Measurements from ENCODE around the gene SHLD1.

The SHLD1 gene

DNA sequence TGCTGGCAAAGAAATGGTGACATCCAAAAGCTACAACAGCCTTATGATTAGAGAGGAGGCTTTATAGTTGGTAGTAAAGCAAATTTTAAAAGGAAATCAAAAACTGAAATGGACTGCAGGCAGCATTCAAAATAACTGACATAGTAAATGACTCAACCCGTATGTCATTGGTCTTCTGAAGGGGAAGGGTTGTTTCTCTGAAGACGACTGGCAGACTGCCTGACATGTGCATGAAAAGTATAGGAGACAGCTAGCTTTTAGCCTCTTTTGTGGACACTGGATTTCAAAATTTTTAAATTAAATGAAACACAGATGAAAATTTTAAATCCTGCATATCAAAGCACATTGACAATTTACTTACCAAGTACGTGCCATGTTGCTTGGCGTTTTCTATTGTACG is 109.4 kb downstream of the SHLD1 start:
- no peak for DNase-seq

DNA sequence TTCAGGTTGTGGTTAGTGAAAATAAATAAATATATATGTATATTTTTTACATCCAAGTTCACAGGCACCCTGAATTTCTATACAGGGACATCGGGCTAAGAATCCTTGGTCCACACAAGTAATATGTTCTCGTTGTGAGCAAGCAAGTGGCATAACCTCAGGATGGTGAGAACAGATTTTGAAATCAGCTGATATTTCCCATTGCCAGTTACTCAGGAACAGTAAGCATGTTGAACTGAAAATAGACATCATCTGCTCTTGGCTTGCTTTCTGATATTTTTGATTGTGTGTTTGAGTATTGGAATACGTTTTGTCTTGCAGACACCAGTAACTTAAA is 112.5 kb downstream of the SHLD1 start:
- no peak for DNase-seq

DNA sequence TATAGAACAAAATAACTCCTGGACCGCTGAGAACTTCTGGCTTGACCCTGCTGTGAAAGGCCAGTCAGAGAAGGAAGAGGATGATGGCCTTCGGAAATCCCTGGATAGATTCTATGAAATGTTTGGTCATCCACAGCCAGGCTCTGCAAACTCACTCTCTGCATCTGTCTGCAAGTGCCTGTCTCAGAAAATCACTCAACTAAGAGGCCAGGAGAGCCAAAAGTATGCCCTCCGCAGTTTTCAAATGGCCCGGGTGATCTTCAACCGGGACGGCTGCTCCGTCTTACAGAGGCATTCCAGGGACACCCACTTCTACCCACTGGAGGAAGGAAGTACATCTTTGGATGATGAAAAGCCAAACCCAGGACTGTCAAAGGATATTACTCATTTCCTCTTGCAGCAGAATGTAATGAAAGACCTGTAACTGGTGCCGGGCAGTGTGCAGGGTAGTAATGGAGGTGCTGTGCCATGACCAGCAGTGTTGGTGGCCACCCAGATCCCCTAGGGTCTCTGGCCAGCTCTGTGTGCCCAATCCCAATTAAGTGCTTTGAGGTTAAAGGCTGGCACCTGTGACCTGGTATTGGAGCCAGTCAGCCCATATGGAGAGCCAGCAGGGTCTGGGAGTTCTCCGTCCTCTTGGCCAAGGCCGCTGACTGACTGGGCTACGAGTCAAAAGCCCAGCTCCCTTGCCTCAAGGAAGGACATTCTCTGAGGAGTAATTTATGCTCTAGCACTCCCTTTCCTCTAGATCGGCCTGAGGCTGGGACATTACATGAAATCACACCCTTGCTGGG is 113.0 kb downstream of the SHLD1 start:
- no peak for DNase-seq

DNA sequence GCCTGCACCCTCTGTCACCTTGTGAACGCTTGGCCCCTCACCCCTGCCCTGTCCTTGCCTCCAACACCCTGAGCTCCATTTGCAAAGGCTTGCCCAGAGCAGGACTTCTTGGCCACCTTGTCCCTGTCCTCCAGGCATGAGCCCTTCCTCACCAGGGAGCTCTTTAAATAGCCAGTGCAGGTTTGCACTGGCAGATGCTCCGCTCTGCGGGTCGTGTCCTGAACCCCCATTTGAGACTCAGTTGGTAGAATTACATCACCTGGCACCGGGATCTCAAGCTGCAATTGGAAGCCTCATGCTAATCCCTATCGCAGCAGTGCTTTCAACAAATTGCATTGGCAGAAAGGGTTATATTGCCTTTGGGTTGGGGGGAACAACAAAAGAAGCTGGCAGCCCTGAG is 114.2 kb downstream of the SHLD1 start:
- no peak for DNase-seq

DNA sequence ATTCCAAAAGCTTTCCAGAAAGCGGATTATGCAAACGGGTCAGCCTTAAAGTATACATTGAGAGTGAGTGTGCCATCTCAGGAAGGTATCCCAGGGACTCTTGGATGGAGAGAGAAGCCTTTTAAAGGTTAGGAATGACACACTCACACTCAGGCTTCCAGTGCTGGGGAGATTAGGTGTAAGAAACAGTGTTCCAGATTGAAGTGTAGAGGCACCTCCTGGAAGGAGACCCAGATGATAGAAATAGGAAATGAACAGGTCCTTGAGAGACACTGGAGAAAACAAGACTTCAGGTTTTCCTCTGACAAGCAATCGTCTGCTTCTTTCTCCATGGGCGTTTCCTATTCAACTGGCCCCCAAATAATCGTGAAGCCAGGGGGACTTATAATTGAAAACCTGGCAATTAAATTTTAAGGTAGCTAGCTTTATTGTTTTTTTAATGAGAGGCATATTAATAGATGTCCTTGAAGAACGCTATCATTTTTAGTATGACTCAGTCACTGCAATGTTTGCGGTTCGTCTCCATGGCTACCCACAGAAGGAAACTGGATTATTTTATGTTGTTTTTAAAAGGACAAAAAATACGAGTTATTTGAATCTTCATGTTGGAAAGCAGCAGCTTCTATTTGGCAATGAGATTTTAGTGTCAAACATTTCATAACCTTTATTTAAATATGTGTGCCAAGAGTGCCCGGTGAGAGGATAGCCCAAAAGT is 114.8 kb downstream of the SHLD1 start:
- no peak for DNase-seq

DNA sequence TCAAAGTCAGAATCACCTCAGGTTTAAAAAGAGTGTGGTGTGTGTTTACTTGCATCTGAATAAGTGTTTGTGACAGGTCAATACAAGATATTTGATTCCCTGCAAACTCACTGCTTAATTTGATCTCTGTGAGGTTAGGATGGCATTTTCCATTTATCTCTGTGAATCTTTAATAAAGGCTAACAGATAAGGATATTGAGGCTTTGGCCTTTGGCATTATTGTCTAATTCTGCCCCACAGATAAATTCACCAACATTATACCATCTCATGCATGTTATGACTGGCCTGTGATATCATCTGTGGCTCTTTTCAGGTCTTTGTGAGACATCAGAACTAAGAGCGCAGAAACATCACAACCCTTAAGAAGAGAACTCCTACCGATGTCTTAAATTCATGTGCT is 115.4 kb downstream of the SHLD1 start:
- DNase-seq: no peak

DNA sequence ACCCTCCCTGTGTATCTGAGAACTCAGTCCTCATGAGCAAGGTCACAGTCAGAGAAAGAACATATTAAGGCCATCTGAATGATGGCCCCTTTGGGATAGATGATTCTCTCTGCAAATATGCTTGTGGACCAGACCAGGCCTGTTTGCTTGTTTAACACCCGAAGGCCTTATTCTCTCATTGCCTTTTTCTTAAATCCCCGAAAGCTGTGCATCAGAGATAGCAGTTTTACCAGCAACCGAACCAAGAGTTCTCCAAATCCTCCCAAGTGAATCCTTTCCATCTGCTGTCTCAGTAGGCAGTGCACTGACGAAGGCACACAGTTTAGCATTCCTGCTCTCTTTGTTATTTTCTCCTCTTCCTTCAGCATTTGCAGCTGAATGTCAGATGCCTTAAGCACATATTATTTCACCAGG is 120.4 kb downstream of the SHLD1 start:
- DNase-seq: no peak

DNA sequence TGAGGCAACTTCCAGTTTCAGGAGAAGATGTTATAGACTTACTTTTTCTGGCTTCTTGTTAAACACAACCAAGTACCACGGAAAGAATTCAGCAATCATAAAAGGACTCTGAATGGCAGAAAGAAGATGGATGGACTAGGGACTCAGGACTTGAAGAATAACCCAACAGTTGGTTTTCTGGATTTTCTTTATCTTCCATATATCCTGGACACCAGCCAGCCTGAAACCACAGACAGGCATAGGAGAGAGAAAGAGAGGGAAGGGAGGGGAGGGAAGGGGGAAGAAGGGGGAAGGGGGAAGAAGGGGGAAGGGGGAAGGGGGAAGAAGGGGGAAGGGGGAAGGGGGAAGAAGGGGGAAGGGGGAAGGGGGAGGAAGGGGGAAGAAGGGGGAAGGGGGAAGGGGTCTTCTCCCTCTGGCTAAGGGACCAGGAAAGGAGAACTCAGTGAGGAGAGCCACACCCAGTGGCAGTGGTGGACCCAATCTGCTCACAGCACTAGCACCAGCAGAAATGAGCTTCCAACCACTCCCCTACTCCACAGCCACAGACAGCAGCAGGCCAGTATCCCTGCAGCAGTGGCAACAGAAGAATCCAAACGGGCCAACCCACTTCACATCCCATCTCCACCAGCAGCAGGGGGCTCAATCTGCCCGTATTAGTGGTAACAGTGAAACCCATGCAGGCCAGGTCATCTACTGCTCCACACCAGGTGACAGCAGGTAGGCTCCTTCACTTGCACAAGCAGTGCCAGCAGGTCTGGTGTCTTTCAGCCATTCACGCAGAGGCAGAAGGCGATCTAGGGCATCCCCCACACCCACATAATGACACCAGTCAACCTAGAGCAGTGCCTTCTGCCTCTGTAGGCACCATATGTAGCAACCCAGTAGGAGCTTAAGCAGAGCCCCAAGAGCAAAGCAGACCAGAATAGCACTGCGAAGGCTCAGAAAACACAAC is 121.5 kb downstream of the SHLD1 start:
- no peak for DNase-seq

DNA sequence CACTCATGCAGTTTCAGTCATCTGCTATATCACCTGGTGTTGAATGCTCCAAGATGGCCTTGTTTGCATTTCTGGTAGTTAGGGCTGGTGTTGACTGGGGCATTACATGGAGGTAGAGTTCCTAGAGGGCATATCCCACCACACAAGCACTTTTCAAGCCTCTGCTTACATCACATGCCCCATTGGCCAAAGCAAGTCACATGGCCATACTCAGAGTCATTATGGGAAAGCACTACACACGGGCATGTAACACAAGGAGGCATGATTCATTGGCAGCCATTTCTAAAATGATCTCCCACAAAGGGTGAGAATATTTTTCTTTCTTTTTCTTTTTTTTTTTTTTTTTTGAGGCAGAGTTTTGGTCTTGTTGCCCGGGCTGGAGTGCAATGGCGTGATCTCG is 126.9 kb downstream of the SHLD1 start:
- no peak for DNase-seq

DNA sequence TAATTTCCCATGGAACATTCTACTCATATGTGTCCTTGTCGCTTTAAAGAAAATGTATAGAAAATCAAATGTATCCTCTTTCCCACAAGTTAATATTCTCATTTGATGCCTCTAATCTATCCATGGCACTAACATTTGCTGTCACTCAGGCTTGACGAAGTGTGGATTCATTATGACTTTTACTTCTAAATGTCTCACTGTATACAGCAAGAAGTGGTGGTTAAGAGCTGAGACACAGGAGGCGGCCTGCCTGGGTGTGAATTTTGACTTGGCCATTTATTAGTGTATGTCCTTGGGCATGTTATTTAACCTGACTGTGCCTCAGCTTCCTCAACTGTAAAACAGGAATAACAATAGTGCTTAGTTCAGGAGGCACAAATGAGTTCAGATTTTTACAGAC is 130.1 kb downstream of the SHLD1 start:
- no peak for DNase-seq

DNA sequence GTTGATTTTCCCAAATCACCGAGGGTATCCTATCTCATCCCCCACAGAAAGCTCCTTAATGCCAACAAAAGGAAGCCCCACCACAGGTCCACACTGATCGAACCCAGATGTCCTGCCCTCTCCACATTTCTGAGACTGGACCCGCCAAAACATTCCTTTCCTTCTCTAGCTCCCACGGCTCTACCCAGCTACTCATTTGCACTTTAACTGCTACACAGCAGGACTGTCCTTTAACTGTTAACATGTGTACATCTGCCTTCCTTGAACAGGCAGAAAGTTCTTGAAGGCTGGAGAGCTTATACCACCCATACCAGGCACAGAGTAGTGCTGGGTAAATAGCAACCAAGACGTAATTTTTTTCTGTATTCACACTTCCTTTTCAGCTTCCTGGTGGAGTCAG is 131.5 kb downstream of the SHLD1 start:
- DNase-seq: no peak

DNA sequence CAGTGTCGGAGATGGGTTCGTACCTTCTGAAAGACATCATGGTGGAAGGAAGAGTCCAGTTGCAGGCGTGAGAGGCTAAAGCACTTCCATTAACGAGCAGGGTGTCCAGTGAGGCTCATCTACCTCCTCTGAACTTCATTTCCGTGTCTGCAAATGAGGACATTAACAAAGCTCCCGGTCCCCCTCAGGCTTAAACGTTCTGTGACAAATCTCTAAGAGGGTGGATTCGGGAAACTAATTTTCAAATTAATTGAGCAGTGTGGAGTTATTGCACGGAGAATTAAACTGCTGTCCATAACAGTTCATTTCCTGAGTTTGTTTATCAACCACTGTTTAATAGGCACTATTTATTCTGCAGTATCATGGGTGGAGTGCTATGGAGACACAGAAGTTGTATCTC is 132.0 kb downstream of the SHLD1 start:
- DNase-seq: no peak

DNA sequence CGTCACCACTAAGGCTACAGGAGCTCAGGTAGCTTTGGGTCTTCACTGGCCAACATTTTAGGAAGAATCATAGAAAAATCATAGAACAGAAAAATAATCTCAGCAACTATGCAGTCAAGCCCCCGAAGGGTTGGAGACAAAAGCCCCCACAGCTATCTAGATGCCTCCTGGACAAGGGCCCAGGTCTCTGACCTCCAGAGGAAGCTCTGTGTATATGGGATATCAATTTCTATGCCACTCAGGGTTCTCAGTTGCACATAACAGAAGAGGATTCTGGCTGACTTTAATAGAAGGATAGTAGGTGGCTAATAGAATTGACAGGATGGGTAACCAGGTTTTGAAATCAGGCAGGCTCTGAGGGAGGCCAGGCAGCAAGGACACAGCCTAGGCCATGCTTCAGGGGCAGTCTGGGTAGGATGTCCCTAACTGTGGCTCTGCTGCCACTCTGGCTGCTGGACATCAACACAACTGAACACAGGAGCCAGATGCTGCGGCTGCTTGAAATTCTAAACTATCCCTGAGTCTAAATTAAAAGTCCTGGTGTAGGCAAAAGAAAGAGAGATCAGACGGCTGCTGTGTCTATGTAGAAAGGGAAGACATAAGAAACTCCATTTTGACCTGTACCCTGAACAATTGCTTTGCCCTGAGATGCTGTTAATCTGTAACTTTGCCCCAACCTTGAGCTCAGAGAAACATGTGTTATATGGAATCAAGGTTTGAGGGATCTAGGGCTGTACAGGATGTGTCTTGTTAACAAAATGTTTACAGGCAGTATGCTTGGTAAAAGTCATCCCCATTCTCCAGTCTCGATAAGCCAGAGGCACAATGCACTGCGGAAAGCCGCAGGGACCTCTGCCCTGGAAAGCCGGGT is 134.5 kb downstream of the SHLD1 start:
- DNase-seq: no peak

DNA sequence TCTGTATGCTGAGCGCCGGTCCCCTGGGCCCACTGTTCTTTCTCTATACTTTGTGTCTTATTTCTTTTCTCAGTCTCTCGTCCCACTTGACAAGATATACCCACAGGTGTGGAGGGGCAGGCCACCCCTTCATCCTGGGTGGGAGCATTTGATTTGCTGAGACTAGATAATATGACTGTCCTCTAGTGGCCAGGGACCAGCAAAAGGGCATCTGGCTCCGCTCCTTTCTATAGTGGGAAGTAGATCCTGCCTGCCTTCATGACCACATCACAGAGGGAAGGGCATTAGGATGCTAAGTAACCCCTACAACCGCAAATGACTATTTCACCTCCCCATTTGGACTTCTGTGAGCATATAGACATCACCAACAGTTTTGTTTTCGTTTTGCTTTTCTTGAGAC is 135.7 kb downstream of the SHLD1 start:
- DNase-seq: no peak

DNA sequence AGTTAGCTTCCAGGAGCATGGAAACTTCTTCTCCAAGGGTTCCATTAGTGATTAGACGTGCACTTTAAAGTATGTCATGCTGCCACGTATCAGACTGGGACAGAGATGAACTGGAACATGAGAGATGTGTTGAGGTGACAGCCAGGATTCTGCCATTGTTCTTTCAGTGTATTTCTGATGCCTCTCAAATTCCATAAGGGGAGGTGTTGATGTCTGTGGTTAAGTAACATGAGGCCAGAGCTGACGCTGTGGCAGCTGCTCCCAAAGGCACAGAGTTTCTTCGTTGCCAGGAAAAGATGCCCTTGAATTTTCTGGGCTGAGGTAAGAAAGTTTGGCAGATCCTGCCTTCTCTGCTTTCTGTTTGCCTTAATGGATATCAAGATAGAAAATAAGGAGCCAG is 136.6 kb downstream of the SHLD1 start:
- no peak for DNase-seq

DNA sequence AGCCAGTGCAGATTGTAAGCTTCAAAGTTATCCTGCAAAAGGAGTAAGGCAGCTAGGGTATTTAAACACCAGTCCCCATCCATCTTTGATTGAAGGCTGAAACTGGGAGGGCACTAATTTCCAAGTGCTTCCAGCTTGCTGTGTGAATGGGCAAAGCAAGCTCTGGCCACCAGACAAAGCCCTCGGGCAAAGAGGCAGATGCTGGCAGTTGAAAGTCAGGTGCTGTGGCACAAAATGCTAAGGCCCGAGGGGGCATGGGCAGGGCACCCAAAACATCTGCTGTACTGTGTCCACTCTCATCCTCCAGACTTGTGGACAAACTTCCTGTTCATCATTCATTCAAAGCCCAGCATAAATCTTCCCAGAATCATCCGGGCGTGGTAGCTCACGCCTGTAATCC is 137.2 kb downstream of the SHLD1 start:
- DNase-seq: no peak

DNA sequence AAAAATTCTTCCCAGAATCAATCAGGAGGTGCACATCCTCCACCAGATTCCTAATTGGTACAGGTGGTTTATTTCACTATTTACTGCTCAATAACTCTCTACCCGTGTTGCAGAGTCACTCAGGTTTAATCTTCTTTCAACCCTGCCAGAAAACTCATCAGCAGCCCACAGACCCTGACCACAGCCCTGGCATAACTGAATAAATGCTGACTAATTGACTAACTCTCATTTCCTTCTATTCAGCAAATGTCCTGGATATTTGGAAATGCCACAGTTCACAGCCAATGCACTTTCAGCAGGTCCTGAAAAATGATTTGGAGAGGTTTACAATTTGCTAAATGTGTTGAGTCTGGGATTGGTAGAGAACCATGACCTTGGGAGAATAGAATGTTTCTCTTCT is 137.8 kb downstream of the SHLD1 start:
- no peak for DNase-seq

DNA sequence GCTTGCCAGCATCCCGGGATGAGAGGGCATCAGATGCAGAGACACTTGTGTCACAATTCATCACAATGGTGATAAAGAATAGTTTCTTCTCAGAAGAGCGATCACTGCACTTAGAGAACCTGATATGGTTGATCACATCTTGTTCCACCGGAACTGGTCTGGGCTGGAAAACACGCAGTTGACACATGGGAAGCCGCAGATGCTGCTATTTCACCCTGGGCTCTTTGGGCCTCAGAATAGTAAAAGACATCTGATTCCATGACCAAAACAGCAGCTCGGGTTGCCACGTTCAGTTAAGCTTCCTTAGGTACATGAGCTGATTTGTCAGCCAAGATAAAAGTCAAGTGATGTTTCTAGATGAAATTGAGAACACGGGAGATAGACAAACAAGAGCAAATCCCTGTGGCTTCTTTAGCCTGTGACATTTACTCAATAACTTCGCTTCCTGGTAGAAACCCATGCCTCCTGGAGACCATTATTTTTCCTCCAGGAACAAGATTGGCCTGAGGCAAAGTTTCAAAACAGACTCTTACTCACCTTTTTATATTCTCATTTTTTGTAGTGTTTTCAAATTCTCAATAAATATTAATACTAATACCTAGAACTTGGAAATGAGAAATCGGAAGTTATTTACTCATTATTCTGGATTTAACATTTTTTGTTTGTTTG is 140.7 kb downstream of the SHLD1 start:
- DNase-seq: no peak

DNA sequence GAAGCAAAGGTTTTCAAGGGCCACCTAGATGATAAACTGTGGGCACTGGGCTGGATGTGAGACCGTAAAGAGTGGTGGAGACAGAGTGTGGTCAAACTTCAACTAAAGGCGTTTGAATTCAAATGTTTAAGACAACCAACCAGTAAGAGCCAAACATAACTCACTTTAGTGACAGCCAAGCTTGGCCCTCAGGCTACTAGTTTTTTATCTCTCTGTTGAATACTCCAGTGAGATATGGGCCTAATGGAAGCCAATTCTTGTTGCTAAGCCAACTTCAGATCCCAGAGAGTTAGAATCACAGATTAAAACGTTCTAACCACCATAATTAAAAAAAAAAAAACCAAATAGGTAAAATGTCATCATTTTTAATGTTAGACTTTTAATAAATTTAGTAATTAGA is 142.9 kb downstream of the SHLD1 start:
- DNase-seq: no peak

DNA sequence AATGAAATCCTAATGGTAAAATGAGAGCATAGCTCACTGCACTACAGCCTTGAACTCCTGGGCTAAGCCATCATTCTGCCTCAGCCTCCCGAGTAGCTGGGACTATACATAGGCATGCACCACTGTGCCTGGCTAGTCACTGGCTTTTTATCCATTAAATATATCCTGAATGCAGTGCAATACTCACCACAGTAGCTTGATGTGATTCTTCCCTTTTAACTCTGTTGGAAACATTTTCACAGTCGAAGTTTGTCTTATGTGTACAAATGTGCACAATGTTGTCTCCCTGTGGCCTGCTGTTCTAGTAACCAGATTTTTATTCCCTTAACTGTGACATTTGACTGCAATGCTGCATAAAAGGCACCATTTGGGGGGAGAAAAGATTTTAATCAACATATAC is 143.4 kb downstream of the SHLD1 start:
- no peak for DNase-seq

DNA sequence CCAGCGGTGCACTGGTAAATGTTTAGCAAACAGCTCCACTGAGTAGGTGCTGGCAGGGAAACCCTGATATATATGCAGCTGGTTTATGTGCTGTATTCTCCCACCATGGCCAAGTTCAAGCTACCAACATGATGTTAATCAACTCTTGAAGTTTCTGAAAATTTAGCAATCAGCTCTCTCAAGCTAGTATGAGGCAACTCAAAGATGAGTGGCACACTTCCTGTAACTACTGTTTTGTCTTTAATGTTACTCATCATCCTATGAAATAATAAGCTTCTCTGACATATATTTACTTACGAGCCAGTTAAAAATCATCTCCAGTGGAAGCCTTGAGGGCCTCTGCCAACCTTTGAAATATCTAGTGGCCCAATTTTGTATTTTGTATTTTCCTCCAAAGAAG is 145.4 kb downstream of the SHLD1 start:
- DNase-seq: no peak

DNA sequence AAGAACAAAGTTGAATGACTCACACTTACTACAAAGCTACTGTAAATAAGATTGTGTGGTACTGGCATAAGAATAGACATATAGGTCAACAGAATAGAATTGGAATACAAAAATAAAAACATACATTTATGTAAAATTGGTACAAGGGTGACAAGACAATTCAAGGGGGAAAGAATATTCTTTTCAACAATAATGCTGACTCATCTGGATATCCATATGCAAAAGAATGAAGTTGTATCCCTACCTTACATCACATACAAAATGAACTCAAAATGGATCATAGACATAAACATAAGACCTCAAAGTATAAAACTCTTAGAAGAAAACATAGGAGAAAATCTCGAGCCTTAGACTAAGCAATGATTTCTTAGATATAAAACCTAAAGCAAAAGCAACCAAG is 149.2 kb downstream of the SHLD1 start:
- DNase-seq: no peak

Measured in cortex of kidney (tissue), 1 donor.